Right lobe of liver (tissue), 6 donors: ENCODE measurements around the gene MAG. TPM values are rescaled to one million over a fixed set of nuclear protein-coding genes. Genes with fewer than 3 reads are reported as not detected.

Source experiments
- ATAC-seq, 4 donors: fragments of 200-7000 bp; cut with Tn5 transposase; one replicate each; pipeline ENCODE4 v1.9.1; 2020; ENCODE audit warnings: mild to moderate bottlenecking in 4 of 4, moderate library complexity in 4 of 4
- DNase-seq, 3 donors: peaks; one replicate each; pipeline ENCODE4 v3.0.0-alpha.2; 2020
- H3K27ac ChIP-seq, 3 donors: fragments of 200-600 bp; one replicate each; pipeline ENCODE4 v1.8.0; 2022
- H3K27me3 ChIP-seq, 2 donors: fragments of 200-600 bp; one replicate each; pipeline ENCODE4 v1.8.0; 2022
- H3K36me3 ChIP-seq, 4 donors: fragments of 200-600 bp; sonication (generic) in 1 of 4; one replicate each; pipeline versions ENCODE4 v1.5.1 to v1.8.0; 2017 to 2022; ENCODE audit warnings: control low read depth in 1 of 4
- H3K4me1 ChIP-seq, 4 donors: fragments of 200-600 bp; sonication (generic) in 1 of 4; one replicate each; pipeline versions ENCODE4 v1.5.1 to v1.8.0; 2017 to 2022; ENCODE audit warnings: control low read depth in 1 of 4
- H3K4me3 ChIP-seq, 3 donors: fragments of 200-600 bp; one replicate each; pipeline ENCODE4 v1.8.0; 2022
- H3K9me3 ChIP-seq, 4 donors: fragments of 200-600 bp; sonication (generic) in 1 of 4; one replicate each; pipeline versions ENCODE4 v1.5.1 to v1.8.0; 2017 to 2022; ENCODE audit warnings: control low read depth in 1 of 4
- POLR2A ChIP-seq: fragments of 450-650 bp; IDR thresholded peaks from one replicate; pipeline ENCODE4 v1.6.1; 2017; ENCODE audit warnings: antibody characterized with exemption, mild to moderate bottlenecking
- WGBS: methylation state at CpG from one replicate; pipeline ENCODE4 v1.1.6; 2018; ENCODE audit warnings: low coverage, low lambda C conversion rate; ENCODE audit not compliant: insufficient coverage; ENCODE audit errors: missing lambda C conversion rate; 5-methylcytosine and 5-hydroxymethylcytosine counted together
- intact Hi-C, 2 donors: fragments of 100-400 bp; cut with DNase I; formaldehyde crosslinking; loops; one replicate each; pipeline versions ENCODE4 v1.11.2 to v1.14.1; 2022
- microRNA-seq, 2 donors: library from miRNA; unstranded; fragments of <30 nt; microRNA quantifications; one replicate each; pipeline ENCODE4, GENCODE V29; 2019 to 2020
- total RNA-seq, 6 experiments: library from RNA; depleted of rRNA in 2 of 6; stranded (reverse); fragments of >200 nt in 2 of 6; fragmentation: NEBNext Ultra II Directional in 3 of 6; extraction: Animal tissue kit (Norgen Biotek cat#: 25700) in 3 of 6; gene quantifications; one replicate each; pipeline versions ENCODE4 v1.1.0 to v1.2.4, GENCODE V29; 2016 to 2023
- TF ChIP-seq, protein P1 (sequence below), 4 donors: fragments of 200-600 bp in 3 of 4; fragments of 450-650 bp in 1 of 4; IDR thresholded peaks; one replicate each; pipeline versions ENCODE4 v1.5.1 to v1.8.0; 2016 to 2022; ENCODE audit warnings: antibody characterized with exemption in 4 of 4, mild to moderate bottlenecking in 2 of 4
- donor health status: DM: no; HTN: yes; CAD: no.
- donor health status: DM: no; HTN: no; CAD: no.
- donor health status: DM: no; HTN: no; CAD: no.
- donor health status: DM: no; HTN: yes; CAD: no.
- donor health status: DM: no; HTN: yes; CAD: no.

Gene MAG
- total RNA-seq, 6 experiments from 2014 or later: 0.40 TPM; not detected in 5

DNA sequence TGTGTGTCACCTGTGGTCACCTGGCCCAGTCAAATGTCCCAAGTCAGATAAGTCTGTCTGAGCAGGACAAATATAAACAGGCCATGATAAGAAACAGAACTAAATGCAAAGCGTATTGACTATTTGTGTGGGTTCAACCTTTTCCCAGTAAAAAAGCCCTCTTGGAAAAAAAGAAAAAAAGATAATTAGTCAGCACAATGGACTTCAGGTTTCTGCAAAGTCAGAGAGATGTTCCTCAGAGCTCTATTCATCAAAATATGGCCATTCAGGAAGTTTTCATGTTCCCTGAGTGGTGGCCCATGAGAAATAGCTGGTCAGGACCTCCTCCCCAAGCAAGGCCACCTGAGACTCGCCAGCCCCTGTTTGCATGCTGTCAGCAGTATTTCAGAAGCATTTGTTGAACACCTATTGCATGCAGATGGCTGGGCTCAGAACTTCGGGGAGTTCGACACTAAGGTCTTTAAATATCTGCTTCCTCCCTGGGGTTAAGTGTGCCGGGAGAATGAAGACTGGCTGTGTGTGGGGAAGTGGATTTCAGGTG, 69.0 kb downstream of the MAG start:
- DNase-seq: no peak
- H3K27me3 ChIP-seq: no peaks in the 10 kb centered on the region
- H3K4me1 ChIP-seq: no peaks in the 10 kb centered on the region
- no peak overlapping the region for H3K27ac ChIP-seq
- TF ChIP-seq POLR2A: no peak
- H3K9me3 ChIP-seq: no peaks in the 10 kb centered on the region
- H3K4me3 ChIP-seq: no peak overlapping the region
- ATAC-seq: no peak
- 35% methylated on average over 5 of the region's 5 CpGs for WGBS
- intact Hi-C loops: no loop called here
- H3K36me3 ChIP-seq: no peaks in the 10 kb centered on the region

DNA sequence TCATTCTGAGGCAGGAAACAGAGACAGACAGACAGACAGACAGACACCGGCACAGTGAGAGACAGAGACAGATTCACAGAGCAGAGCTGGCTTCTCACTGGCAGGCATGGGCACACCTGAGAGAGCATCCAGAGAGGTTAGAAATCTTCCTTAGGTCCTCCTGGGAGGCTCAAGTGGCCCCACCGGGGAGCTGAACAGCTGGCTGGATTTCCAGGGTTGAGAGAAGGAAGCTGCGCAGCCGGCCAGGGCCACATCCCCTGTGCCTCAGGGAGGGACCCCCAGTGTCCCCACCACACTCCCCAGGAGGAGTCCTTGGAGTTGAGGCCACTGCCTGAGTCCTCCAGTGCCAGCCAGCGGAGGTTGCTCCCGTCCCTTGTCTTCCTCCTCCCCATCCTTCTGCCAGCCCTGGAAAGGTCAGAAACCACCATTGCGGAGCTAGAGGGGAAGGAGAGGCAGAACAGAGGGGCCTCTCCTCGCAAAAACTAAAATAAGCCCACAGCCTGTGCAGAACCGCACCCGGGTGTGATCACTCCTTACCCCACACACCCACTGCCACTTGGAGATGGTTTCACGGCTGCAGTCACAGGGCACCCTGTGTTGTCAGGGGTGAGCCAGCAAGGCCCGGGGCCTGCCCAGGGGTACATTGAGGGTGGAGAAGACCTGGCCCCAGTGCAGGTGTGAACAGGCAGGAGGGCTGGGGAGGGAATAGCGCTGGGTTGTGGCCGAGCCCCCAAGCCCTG, 70.5 kb downstream of the MAG start:
- DNase-seq (no peak), ATAC-seq (no peak)
- H3K27ac ChIP-seq: no peak overlapping the region
- no peaks in the 10 kb centered on the region for H3K27me3 ChIP-seq
- H3K4me3 ChIP-seq: no peak overlapping the region
- H3K36me3 ChIP-seq: no peaks in the 10 kb centered on the region
- WGBS: 92% methylated on average over 2 of the region's 14 CpGs
- TF ChIP-seq POLR2A: no peak
- TF ChIP-seq, protein P1, sequence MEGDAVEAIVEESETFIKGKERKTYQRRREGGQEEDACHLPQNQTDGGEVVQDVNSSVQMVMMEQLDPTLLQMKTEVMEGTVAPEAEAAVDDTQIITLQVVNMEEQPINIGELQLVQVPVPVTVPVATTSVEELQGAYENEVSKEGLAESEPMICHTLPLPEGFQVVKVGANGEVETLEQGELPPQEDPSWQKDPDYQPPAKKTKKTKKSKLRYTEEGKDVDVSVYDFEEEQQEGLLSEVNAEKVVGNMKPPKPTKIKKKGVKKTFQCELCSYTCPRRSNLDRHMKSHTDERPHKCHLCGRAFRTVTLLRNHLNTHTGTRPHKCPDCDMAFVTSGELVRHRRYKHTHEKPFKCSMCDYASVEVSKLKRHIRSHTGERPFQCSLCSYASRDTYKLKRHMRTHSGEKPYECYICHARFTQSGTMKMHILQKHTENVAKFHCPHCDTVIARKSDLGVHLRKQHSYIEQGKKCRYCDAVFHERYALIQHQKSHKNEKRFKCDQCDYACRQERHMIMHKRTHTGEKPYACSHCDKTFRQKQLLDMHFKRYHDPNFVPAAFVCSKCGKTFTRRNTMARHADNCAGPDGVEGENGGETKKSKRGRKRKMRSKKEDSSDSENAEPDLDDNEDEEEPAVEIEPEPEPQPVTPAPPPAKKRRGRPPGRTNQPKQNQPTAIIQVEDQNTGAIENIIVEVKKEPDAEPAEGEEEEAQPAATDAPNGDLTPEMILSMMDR (IDR thresholded peaks at IDR 0.05): no peak
- intact Hi-C loops: no loop called here
- H3K9me3 ChIP-seq: no peaks in the 10 kb centered on the region
- H3K4me1 ChIP-seq: no peaks in the 10 kb centered on the region

DNA sequence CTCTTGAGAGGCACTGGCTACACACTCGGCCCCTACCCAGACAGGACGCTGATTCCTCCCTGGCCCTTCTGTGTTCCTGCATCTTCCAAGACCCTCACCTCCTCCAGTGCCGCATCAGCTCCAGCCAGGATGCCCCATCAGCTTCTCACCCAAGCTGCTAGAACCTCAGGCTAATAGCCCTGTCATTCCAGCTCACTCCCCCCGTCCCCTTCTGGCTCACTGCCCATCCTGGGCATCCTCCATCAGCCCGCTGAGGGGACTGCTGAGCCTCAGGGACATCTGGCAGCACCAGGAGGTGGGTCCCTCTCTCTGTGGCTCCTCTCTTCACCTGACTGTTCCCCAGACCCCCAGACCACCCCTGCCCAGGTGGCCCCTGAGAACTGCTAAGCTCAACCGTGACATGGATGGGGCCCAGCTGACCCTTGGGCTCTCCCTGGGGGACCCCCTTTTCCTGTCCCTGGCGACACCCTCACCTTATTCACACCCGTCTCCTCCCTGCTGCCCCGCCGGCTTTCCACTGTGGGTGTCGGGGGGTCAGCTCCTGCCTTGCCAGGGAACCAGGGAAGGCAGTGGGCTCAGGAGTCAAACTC, 71.1 kb downstream of the MAG start:
- intact Hi-C loops: no loop called here
- H3K27ac ChIP-seq: no peak overlapping the region
- H3K9me3 ChIP-seq: no peaks in the 10 kb centered on the region
- TF ChIP-seq, protein P1 (IDR thresholded peaks at IDR 0.05): no peak
- no peak for TF ChIP-seq POLR2A
- H3K27me3 ChIP-seq: no peaks in the 10 kb centered on the region
- WGBS: 80% methylated on average over 2 of the region's 11 CpGs
- H3K4me3 ChIP-seq: no peak overlapping the region
- DNase-seq (no peak), ATAC-seq (no peak)
- no peaks in the 10 kb centered on the region for H3K4me1 ChIP-seq
- H3K36me3 ChIP-seq: no peaks in the 10 kb centered on the region

Small RNA genes within 50 kb of the gene (microRNA-seq; reads per million reads assigned to microRNA genes)
- gene MIR5196: 0 to 0.29 reads per million in 2 donors

Other genes starting within 250 kb of the MAG start
- gene FXYD3, start 176.3 kb upstream of the MAG start, total RNA-seq: 1 to 10 TPM in 1 of 6 experiments, not detected in 5; 1.0 TPM
- 1 to 10 TPM in 5 of 6 experiments, under 1 TPM in 1; 0.99 to 2.0 (median 1.5) TPM for gene LGI4, start 157.1 kb upstream of the MAG start, total RNA-seq
- 100 to 1,000 TPM in 4 of 6 experiments, 10 to 100 TPM in 2; 38.9 to 263 (median 140) TPM for gene FXYD1, start 153.3 kb upstream of the MAG start, total RNA-seq
- gene FXYD7, start 148.9 kb upstream of the MAG start, total RNA-seq: under 1 TPM in 1 of 6 experiments, not detected in 5; 0.49 TPM
- 10 to 100 TPM in 4 of 6 experiments, 1 to 10 TPM in 2; 5.6 to 23.6 (median 14.2) TPM for gene FXYD5, start 137.4 kb upstream of the MAG start, total RNA-seq
- not detected for gene FAM187B, start 63.4 kb upstream of the MAG start, total RNA-seq
- gene LSR, start 43.2 kb upstream of the MAG start, total RNA-seq: 100 to 1,000 TPM in 4 of 6 experiments, 10 to 100 TPM in 2; 96.6 to 138 (median 112) TPM
- 10 to 100 TPM; 65.4 to 78.5 (median 75.7) TPM for gene USF2, start 23.2 kb upstream of the MAG start, total RNA-seq
- 100 to 1,000 TPM in 2 of 6 experiments, 10 to 100 TPM in 3, under 1 TPM in 1; 0.86 to 146 (median 65.3) TPM for gene HAMP, start 9.6 kb upstream of the MAG start, total RNA-seq
- 1 to 10 TPM in 3 of 6 experiments, under 1 TPM in 3; 0.39 to 1.3 (median 0.96) TPM for gene CD22, start 37.0 kb downstream of the MAG start, total RNA-seq
- gene FFAR1, start 55.7 kb downstream of the MAG start, total RNA-seq: not detected
- under 1 TPM in 1 of 6 experiments, not detected in 5; 0.27 TPM for gene FFAR3, start 66.3 kb downstream of the MAG start, total RNA-seq
- not detected for gene GPR42, start 78.9 kb downstream of the MAG start, total RNA-seq
- gene FFAR2, start 156.1 kb downstream of the MAG start, total RNA-seq: under 1 TPM in 3 of 6 experiments, not detected in 3; 0.30 to 0.64 (median 0.35) TPM
- not detected for gene KRTDAP, start 198.3 kb downstream of the MAG start, total RNA-seq
- gene DMKN, start 221.5 kb downstream of the MAG start, total RNA-seq: 1 to 10 TPM; 1.0 to 4.0 (median 2.0) TPM
- gene SBSN, start 236.2 kb downstream of the MAG start, total RNA-seq: under 1 TPM in 1 of 6 experiments, not detected in 5; 0.24 TPM
- not detected for gene GAPDHS, start 241.3 kb downstream of the MAG start, total RNA-seq